ENCODE results near the gene SHB. TPM values are rescaled to one million over a fixed set of nuclear protein-coding genes. Genes with fewer than 3 reads are reported as not detected.

SHB gene
- total RNA-seq, 6 donors from 2014 or later, result 29.3 to 51.2 (median 33.3) TPM

DNA sequence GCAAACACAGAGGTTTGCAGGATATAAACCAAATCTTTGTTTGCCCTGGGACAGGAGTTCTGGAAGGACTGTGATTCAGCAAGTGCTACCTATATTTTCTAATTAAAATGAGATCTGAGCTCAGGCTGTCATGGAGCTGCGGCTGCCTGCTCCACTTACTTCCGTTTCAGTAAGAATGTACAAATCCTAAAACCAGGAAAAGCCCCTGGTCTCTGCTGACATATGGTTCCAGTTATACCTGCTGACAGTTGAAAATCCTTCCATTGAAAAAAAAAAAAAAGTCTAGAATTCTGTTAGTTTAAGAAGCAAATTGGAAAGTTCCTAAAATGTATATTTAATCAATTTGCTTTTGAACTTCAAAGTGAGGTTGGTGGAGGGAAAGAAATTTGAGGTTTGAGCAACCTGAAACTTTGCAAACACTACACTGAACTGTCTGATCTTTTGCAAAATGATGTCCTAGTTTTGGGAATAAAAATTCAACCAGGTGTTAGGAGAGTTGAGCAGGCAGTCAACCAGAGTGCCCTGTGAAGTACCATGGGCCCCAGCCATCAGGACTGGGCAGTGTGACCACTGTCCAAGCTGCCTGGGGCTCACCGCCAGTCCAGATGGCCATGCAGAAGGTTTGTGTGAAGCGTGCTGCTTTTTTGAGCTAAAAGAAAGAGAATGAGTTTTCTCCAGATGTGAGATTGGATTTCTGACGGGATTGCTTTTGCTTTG lies 50.6 kb downstream of the SHB start:
- 65 to 66% methylated on average over 5 of the region's 5 CpGs for WGBS, 2 donors
- H3K9me3 ChIP-seq, result no peaks in the 10 kb centered on the region
- DNase-seq (no peak), ATAC-seq (ENCODE audit: low FRiP score in 2 of 2) (no peak)
- TF ChIP-seq POLR2A (IDR thresholded peaks at IDR 0.05) (no peak), EP300 (IDR thresholded peaks at IDR 0.05) (no peak), POLR2AphosphoS5 (IDR thresholded peaks at IDR 0.05) (no peak)
- TF ChIP-seq, protein P1, sequence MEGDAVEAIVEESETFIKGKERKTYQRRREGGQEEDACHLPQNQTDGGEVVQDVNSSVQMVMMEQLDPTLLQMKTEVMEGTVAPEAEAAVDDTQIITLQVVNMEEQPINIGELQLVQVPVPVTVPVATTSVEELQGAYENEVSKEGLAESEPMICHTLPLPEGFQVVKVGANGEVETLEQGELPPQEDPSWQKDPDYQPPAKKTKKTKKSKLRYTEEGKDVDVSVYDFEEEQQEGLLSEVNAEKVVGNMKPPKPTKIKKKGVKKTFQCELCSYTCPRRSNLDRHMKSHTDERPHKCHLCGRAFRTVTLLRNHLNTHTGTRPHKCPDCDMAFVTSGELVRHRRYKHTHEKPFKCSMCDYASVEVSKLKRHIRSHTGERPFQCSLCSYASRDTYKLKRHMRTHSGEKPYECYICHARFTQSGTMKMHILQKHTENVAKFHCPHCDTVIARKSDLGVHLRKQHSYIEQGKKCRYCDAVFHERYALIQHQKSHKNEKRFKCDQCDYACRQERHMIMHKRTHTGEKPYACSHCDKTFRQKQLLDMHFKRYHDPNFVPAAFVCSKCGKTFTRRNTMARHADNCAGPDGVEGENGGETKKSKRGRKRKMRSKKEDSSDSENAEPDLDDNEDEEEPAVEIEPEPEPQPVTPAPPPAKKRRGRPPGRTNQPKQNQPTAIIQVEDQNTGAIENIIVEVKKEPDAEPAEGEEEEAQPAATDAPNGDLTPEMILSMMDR (IDR thresholded peaks at IDR 0.05), result no peak
- H3K27ac ChIP-seq, result peak overlapping the region; percentile 32 to 68 (median 56)
- H3K36me3 ChIP-seq, result peaks cover 0 to 13% (median 2%) of the 10 kb centered on the region in 4 donors
- H3K4me1 ChIP-seq, result peaks cover 48 to 70% (median 60%) of the 10 kb centered on the region in 4 donors
- no peaks in the 10 kb centered on the region for H3K27me3 ChIP-seq
- no peak overlapping the region for H3K4me3 ChIP-seq

DNA sequence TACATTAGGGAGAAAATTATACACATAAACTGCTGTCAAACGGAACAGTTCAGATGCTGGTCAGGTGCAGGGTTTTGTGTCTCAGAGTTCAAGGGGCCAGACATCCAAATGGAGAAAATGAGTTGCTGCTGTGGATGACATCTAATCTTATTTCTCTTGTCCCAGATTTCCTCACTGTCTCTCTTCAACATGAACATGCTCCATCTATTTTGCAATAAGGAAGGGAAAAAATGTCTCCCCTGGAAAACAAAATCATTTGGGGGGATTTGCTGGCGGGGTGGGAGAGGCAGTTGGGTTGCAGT lies 51.2 kb downstream of the SHB start:
- peaks cover 44 to 64% (median 56%) of the 10 kb centered on the region in 4 donors for H3K4me1 ChIP-seq
- WGBS, 2 donors, result 94 to 95% methylated on average over 2 of the region's 2 CpGs
- H3K36me3 ChIP-seq, result peaks cover 0 to 13% (median 2%) of the 10 kb centered on the region in 4 donors
- H3K27me3 ChIP-seq, result no peaks in the 10 kb centered on the region
- no peaks in the 10 kb centered on the region for H3K9me3 ChIP-seq
- H3K4me3 ChIP-seq, result no peak overlapping the region
- peak overlapping the region; percentile 14 to 59 (median 38) for H3K27ac ChIP-seq
- ATAC-seq (ENCODE audit: low FRiP score in 2 of 2) (no peak), DNase-seq (no peak)
- TF ChIP-seq POLR2AphosphoS5 (IDR thresholded peaks at IDR 0.05) (no peak), POLR2A (IDR thresholded peaks at IDR 0.05) (no peak), EP300 (IDR thresholded peaks at IDR 0.05) (no peak)
- TF ChIP-seq, protein P1 (IDR thresholded peaks at IDR 0.05), result no peak

DNA sequence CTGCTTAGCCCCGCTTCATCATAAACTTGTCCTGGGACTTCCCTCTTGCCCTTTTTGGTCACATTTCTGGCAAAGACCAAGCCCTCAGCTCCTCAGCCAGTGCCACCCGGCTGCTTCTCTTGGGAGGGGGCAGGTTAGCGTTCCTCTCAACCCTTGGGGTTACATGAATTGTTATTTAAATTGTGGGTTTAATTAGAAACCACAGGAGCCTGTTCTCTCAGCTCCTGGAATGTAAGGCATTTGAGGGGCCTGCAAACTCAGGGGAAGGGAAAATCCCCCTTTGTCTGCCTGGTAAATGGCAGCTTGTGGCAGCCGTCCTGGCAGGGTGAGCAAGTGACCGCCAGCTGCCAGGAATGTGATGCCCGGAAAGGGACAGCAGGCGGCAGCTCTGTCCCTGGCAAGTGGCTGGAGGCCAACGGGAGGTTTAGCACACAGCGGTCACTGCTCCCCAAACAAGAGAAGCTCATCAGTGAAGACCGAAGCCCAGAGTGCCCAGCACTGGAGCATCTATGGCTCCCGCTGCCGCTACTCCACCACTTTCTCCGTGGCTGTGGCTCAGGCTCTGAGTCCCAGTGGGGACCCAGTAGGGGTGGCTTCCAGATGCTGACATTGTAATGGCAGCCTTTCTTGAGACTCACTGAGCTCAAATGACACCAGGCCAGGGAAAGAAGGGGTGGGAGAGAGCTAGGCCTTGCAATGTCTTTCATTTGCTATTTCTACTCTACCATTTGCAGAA lies 51.7 kb downstream of the SHB start:
- H3K36me3 ChIP-seq, result peaks cover 0 to 17% (median 2%) of the 10 kb centered on the region in 4 donors
- no peak overlapping the region for H3K4me3 ChIP-seq
- H3K27me3 ChIP-seq, result no peaks in the 10 kb centered on the region
- H3K27ac ChIP-seq, result peak overlapping the region; percentile 14 to 55 (median 34)
- DNase-seq, result peak; percentile 69 to 86
- WGBS, 2 donors, result 54 to 61% methylated on average over 4 to 13 of the region's 13 CpGs
- TF ChIP-seq POLR2A (IDR thresholded peaks at IDR 0.05), result no peak
- TF ChIP-seq, protein P1 (IDR thresholded peaks at IDR 0.05), result peak; percentile 50 to 82 (median 64)
- no peak for TF ChIP-seq EP300 (IDR thresholded peaks at IDR 0.05)
- TF ChIP-seq POLR2AphosphoS5 (IDR thresholded peaks at IDR 0.05), result peak in 1 of 2 donors; percentile 37
- H3K9me3 ChIP-seq, result no peaks in the 10 kb centered on the region
- peaks cover 42 to 59% (median 51%) of the 10 kb centered on the region in 4 donors for H3K4me1 ChIP-seq
- ATAC-seq (ENCODE audit: low FRiP score in 2 of 2), result peak; percentile 28 to 75

DNA sequence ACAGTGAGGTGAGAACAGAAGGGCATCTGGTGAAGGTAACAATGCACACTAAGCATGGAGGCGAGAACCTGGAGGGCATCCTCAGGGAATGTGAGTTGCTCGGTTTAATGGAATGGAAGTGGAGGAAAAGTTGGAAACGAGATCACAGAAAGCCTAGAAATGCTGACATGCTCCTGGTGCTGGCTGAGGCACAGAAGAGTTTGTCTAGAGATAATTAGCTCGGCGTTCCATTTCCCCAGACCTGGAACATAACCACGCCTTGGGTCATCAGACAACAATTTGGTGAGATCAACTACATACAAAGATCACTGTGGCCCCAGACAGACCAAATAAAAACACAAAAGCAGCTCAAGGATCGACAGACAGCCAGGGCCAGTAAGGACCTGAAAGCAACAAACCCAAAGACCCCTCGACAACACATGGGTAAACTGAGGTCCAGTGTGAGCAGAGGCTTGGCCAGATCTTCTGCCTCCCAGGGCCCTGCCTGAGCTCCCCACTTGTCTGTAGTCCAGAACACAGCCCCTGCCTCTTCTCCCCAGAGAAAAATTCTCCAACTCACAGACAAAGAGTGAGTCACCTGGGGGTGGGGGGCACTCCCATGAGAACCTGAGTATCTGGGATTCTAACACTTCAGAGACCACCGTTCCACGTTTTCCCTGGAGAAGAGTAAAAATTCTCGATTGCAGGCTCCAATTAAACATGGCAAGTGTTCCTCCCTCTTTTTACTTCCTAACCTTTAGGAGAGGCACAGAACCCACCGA lies 52.5 kb downstream of the SHB start:
- WGBS, 2 donors, result 68% methylated on average over 12 of the region's 12 CpGs

More for the DNA sequence above, 52.5 kb downstream of the SHB start:
- H3K9me3 ChIP-seq, result no peaks in the 10 kb centered on the region
- peaks cover 0 to 19% (median 2%) of the 10 kb centered on the region in 4 donors for H3K36me3 ChIP-seq
- peak overlapping the region; percentile 14 to 55 (median 34) for H3K27ac ChIP-seq
- no peak for DNase-seq
- ATAC-seq (ENCODE audit: low FRiP score in 2 of 2), result peak in 1 of 2 donors; percentile 88
- peaks cover 42 to 58% (median 51%) of the 10 kb centered on the region in 4 donors for H3K4me1 ChIP-seq
- H3K4me3 ChIP-seq, result no peak overlapping the region
- TF ChIP-seq POLR2A (IDR thresholded peaks at IDR 0.05), result no peak
- TF ChIP-seq EP300 (IDR thresholded peaks at IDR 0.05), result no peak
- TF ChIP-seq, protein P1 (IDR thresholded peaks at IDR 0.05), result no peak
- no peak for TF ChIP-seq POLR2AphosphoS5 (IDR thresholded peaks at IDR 0.05)
- no peaks in the 10 kb centered on the region for H3K27me3 ChIP-seq
